HG03066 (cell line): ENCODE results near the gene PRR16.

Experiments used
- ATAC-seq: cut with Tn5 transposase; IDR thresholded peaks from one replicate; pipeline ENCODE4 v1.9.1; 2021; ENCODE audit warnings: low read depth; ENCODE audit not compliant: unreplicated experiment

The PRR16 gene

DNA sequence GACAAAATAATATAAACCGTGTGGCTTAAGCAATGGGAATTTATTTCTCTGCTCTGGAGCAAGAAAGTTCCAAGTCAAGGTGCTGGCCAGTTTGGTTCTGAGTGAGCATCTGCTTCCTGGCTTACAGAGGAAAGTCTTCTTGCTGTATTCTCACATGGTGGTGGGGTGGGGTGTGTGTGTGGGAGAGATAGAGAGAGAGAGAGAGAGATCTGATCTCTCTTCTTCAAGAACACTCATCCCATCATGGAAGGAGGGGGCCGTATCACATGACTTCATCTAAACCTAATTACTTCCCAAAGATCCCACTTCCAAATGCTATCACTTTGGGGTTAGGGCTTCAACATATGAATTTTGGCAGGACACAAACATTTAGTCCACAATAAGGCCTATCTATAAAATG, 91.2 kb downstream of the PRR16 start:
- no peak for ATAC-seq

DNA sequence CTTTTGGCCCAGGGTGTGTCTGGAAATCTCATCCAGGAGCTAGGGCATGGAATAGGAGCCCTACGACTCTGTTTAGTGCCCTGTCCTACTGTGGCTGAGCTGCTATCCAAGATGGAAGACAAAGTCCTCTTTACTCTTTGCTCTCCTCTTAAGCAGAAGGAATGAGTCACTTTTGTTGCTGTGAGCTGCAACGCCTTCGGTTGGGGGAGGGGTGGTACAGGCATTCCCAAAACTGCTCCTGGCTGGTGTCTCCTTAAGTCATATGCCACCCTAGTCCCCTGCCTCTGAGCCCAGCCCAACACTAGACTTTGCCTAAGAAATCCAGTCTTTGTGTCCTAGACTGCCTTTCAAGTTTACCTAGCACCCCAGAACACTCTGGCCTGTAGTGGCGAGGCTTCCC, 99.9 kb downstream of the PRR16 start:
- no peak for ATAC-seq

DNA sequence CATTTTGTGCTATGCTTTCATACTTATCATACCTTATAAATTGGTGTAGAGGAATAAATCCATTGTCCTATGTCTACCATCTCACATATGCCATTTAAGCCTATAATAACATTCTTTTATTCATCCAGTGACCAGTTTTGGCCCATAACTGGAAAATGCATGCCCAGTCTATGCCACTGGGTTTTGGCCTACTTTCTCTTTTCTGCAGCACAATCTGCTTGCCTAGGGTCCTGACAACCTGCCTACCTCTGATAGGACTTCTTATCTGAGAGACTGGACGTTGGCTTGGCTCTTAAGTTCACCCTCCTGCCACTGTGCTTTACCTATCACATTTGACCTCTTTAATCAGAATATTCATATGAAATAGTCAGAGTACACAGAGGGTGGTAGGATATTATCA, 103.0 kb downstream of the PRR16 start:
- no peak for ATAC-seq

DNA sequence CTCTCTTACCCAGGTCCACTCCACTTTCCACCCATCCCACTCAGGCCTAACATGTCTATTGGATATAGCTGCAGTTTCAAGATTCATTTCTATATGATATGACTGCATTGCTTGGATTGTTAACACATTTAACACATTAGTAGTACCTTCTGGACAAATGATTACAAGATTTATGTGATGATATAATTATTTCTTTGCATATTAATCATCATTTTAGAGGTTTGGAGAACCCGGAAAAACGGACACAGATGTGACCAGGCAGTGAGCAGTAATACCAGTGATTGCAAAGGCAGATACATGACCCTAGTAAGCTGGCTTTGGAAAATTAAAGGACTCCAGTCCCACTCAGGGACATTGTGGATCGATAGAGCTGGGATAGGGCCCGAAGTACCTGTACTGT, 103.8 kb downstream of the PRR16 start:
- no peak for ATAC-seq

- no peak for ATAC-seq
Observed at GRCh38 chr5:120568711-120569110, 104.6 kb downstream of the PRR16 start.

DNA sequence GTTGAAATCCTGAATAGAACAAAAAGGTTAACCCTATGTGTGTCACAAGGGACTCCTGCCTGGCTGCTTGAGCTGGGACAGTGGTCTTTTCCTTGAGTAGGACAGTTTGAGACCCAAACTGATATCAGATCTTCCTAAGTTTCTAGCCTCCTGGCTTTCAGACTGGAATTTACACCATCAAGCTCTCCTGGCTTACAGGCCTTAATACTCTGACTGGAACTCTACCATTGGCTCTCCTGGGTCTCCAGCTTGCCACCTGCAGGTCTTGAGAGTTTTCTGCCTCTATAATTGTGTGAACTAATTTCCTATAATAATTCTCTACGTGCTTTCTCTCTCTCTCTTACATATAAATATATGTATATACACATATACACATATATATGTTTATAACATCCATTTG, 112.5 kb downstream of the PRR16 start:
- no peak for ATAC-seq

DNA sequence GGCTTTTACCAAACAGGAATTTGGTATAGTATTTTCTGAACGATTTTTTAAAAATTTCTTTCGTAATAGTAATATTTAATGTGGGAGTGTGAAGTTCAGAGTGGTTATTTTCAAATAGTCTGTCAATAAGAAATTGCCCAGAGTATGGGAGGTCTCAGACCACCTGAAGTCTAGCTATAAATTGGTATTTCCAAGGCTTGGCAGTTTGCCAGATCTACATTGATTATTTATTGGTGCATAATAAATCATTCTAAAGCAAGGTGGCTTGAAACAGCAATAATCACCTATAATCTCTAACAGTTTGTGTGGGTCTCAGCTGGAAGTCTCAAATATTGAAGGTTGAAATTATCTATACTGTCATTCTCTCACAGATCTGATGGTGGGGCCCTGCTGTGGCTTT, 118.5 kb downstream of the PRR16 start:
- ATAC-seq, result no peak

- no peak for ATAC-seq
Observed at GRCh38 chr5:120586646-120587045, 122.5 kb downstream of the PRR16 start.

GRCh38 chr5:120591911-120592310, 127.8 kb downstream of the PRR16 start:
- no peak for ATAC-seq

DNA sequence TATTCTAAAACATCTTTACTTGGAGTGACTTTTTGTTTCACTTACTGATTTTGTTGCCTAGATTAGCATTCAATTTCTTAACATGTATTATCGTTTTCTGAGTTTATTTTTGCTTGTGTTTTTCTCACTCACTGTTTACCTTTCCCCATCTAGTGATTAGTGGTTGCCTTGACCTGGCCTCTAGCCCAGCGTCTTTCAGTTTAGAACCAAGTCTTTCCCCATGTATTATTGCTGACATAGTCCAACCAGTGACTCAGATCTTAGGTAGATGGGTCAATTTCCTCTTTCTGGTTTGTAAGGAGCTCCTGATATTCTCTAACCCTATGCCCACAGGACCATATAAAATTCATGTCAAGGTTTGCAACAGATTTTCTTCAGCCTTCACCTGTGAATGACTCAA, 135.5 kb downstream of the PRR16 start:
- ATAC-seq, result no peak

DNA sequence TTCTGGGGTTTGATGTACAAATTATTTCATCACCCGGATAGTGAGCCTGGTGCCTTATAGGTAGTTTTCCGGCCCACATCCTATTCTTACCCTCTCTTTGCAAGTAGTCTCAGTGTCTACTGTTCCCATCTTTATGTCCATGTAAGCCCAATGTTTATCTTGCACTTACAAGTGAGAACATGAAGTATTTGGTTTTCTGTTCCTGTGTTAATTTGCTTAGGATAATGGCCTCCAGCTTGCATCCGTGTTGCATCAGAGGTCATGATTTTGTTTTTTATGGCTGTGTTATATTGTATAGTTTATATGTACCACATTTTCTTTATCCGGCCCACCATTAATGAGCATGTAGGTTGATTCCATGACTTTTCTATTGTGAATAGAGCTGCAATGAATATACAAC, 136.5 kb downstream of the PRR16 start:
- ATAC-seq, result no peak

- no peak for ATAC-seq
Observed at GRCh38 chr5:120602033-120602432, 137.9 kb downstream of the PRR16 start.

GRCh38 chr5:120604884-120605283, 140.8 kb downstream of the PRR16 start:
- ATAC-seq, result no peak

GRCh38 chr5:120605325-120606079, 141.4 kb downstream of the PRR16 start:
- no peak for ATAC-seq

DNA sequence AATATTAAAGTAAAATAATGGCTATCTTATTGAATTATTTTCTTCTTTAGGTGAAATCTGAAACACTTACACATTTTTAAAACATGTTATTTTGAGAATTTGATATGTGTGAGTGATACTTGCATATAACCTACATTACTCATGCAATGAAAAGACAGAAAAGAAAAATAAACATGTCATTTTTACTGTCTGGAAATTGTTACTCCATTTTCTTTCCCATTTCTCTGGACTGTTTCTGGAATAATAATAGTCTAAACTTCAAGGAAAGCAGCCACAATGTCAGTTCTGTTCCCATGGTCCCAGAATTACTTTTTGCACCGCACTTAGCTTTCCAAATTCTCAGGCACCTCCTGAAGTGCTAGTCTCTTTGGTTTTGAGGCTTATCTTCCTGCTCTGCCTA, 145.5 kb downstream of the PRR16 start:
- no peak for ATAC-seq

DNA sequence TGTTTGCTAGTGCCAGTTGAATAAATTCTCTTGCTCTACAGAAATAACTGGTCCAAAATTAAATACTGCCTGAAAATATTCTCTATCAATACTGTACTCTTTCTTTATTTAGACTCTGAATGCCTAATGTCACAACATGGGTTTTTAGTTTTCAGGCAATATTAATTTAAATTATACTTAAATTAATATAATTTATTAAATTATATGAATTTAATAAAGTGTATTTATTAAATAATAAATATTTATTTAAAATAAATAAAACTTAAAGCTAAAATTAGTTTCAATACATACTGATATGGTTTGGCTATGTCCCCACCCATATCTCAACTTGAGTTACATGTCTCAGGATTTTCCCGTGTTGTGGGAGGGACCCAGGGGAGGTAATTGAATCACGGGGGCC, 146.0 kb downstream of the PRR16 start:
- ATAC-seq, result no peak

DNA sequence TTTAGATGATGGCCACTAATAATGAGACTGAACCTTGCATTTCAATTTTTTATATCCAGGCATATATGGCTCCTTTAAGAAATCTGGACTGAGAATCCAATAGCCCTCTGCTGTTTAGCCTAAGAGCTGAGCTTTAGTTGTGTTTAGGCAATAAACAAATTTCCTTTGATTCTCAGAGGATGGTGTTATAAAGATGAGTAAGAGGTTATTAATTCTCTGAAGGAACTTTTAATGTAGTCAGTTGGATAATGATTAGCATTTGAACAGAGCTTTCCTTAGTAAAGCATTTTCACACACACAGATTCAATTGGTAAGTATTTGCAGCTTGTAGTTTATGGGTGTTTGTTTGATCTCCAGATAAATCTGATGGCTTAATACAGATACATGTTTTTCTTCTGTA, 149.6 kb downstream of the PRR16 start:
- no peak for ATAC-seq

DNA sequence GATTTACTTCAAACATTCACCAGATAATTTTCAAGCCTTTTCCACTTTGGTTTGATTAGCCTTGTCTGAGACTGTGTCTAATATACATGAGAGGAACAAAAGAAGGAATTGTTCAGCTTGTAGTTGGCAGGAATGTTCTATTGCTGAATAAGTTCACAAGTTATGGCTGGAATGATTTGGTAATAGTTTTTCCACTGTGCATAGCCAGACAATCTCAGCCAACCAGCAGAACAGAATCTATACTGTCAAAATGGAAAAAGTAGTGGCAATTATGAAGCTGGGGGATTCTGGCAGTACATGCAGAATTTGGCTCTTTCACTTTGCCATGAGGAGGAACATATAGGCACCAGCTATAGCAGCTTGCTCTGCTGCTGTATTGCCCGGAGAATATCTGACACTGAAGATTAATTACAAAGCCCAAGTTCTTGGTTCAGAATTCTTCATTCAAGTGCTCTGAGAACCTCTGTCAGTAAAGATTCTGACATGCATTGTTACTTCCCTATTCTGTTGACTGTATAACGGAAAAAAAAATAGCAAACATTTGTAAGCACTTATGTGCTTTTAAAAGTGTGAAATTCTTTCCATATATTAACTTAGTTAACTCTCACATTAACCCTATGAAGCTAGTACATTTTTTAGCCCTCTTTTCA, 150.6 kb downstream of the PRR16 start:
- ATAC-seq, result no peak

- ATAC-seq, result no peak
Observed at GRCh38 chr5:120615967-120616645, 152.0 kb downstream of the PRR16 start.

GRCh38 chr5:120621339-120621738, 157.2 kb downstream of the PRR16 start:
- ATAC-seq, result no peak

DNA sequence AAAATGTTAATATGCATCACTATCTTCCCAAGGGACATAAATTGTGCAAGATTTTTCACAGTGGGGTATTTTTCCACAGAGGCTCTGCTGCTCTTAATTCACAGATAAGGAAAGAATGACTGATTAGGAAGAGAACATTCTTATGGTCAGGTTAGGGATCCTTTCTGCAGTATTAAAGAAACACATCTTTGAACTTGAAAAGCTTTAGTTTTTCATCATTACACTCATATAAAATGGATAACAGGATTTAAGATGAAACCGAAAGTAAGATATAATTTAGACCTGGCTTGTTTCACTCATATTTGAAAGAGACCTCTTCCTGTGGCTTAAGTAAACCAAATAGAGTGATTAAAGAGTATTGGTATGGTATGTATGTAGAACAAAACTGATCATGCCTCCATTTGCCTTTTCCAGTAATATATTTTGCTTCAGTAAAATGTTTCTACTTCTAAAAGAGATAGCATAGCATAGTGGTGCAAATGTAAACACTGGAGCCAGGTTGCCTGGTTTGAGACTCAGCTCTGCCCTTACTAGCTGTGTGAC, 160.0 kb downstream of the PRR16 start:
- no peak for ATAC-seq

GRCh38 chr5:120628156-120628555, 164.1 kb downstream of the PRR16 start:
- ATAC-seq, result no peak
